HPDE6-E6E7 (cell line): ENCODE data around the gene NR2F2.

Source experiments
- DNase-seq: peaks from one replicate; pipeline ENCODE4 v3.0.0; 2011; ENCODE audit warnings: missing footprints; ENCODE audit errors: extremely low spot score

Gene NR2F2

DNA sequence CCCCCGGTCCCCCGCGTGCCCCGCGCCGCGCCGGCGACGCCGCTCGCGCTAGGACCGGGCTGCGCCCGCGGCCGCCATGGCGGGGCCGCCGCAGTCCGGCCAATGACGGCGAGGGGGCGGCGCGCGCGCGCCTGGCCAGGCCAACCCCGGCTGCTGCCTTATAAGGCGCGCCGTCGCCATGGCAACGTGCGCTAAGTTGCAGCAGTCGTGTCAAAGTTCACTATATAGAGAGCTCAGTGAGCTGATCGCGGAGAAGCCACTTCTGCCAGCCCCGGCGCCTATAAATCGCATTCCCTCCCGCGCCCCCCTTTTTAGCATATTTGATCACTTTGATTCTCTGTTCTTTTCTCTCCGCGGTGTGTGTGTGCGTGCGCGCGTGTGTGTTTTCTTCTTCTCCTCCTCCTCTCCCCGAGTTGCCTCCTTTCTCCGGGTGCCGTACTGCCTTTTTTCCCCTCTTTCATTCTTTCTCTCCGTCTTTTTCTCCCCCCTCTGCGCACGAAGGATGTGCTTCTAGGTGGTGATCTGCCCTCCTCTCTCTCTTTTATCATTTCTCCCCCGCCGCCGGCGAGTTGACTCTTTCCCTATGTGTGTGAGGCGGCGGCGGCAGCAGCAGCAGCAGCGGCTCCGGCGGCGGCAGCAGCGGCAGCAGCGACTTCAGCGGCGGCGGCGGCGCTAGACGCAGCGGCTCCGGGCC lies at the start of gene NR2F2:
Gene NR2F2, plus strand, starts transcription at position 251 of the 694 bp plus-strand sequence. CDS start 1,406 bp downstream, outside the sequence.
- DNase-seq = peak; percentile 79

DNA sequence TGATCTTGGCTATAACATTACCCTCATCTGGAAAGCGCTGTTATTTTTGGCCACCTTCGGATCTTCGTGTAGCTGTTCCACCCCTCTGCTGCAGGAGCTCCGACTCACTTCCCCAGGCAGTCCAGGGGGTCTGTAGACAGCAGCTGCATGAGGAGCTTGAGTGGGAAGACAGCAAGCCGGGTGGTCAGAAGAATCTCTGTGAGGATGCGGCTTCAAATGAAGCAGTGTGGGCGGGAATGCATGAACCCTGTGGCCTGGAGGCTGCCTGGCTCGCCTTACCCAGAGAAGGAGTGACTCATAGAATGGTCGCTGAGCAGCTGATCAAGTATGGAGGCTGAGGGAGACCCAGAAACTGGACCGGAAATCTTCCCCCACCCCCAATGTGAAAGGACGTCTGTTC lies 45.2 kb upstream of the NR2F2 start:
- no peak for DNase-seq

DNA sequence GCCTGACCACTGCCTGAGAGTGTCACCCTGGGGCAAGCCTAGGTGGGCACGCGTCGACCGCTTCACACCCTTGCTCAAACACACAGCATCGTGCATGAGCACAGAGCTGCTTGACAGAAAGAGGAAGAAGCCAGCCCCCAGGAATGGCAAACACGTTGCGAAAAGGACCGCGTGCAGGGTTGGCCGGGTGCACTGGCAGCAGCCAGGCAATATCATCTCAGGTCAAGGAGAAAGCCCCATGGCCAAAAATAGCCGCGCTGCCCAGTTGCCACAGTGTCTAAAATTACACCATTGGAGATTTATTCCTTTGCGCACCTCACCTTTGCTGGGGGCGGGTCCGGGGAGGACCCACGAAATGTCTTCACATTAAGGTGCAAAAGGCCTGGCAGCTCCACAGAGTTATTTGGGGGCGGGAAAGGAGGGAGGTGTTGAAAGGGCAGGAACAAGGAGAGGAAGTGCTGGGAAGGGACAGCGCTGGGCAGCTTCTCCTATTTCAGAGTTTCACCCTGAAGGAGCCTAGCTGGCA lies 44.7 kb upstream of the NR2F2 start:
- DNase-seq = no peak

DNA sequence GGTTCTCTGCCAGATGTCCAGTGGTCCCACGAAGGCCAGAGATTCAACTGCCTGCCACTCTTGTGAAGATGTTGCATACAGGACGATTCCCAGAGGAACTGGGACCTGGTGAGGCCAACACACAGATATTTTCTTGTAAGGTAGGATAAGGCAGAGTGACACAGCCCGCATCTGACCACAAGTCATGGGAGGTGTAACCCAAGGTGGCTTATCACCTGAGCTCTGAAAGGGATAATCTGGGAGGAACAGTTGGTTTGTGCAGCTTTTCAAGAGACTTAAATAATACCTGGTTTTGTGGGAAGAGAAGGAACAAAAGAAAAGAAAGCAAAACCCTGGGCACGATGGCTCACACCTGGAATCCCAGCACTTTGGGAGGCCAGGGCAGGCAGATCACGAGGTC lies 39.8 kb upstream of the NR2F2 start:
- DNase-seq = no peak

DNA sequence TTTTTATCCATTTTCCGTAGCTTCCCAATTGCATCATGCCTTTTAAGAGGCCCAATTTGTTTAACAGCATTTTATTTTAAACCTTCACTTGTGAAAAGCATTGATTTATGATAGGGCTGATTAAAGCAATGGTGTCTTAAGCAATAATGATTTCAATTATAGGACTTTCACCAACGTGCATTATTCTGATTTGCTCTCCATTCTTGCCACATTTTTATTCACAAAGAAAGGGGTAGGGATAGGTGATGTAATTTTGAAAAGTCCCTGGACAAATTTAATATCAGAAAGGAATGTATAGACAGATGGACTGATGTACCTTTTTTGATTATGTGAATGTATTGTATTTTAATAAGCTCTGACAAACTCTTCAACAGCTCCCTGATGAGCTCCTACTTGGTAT lies 37.9 kb upstream of the NR2F2 start:
- no peak for DNase-seq

DNA sequence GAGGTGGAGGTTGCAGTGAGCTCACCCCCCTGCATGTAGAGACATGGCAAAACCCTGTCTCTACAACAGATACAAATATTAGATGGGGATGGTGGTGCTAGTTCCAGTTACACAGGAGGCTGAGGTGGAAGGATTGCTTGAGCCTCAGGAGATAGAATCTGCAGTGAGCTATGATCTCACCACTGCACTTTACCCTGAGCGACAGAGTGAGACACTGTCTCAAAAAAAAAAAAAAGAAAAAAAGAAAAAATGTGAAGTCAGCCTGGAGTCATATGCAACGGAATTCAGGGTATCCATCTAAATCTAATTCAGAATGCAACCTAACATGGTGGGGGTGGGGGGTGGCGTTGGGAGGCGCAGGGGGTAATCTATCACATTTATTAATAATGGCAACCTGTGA lies 37.1 kb upstream of the NR2F2 start:
- DNase-seq = no peak

DNA sequence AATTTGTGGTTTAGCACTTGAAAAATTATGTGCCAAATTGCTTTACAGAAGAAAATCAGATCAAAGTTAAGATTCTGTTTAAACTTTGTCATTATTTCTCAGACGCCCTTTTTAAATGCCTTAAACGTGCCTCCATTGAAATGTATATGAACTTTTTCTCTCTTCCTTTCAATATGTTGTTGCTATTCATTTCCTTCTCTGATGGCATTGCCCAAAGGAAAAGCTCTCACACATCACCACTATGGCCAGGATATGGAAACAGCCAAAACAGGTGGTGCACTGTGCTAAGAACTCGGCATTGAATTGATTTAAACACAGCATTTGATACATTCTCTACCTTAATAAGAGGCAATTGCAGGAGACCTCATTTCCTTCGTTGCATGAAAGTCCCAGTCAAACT lies 35.7 kb upstream of the NR2F2 start:
- DNase-seq = no peak

DNA sequence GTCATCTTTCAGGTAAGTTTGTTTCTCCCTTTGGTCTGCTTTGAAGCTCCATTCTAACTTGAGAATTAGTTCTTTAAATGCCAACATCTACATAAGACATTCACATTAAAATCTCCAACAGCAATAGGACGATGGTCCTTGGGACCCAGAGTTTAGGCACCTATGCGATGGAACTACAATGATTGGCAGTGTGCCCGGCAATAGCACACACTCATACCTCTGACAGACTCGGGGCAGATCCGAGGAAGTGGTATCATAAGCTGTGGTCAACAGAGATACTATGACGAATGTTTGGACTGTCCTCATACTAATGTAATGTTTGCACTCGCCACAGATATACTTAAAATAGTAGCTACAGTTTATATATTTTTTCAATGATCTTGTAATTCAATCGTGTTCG lies 34.2 kb upstream of the NR2F2 start:
- peak; percentile 57 for DNase-seq

DNA sequence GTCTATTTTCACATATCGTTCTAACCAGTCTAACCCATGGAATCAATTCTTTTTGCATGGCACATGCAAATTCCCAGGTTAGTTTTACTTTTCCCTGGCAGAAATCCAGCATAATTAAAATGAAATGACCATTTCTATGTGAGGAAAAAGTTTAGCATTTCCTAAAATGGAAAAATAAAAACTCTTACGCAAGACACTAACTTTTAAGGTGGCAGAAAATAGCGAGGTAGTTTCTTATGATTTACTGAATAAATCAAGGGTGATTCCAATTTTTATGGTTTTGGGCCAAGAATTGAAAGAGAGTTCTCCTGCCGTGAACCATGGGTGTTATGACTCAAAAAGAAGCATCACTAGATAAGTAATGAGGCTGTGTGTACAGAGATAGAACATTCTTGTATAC lies 32.7 kb upstream of the NR2F2 start:
- no peak for DNase-seq

DNA sequence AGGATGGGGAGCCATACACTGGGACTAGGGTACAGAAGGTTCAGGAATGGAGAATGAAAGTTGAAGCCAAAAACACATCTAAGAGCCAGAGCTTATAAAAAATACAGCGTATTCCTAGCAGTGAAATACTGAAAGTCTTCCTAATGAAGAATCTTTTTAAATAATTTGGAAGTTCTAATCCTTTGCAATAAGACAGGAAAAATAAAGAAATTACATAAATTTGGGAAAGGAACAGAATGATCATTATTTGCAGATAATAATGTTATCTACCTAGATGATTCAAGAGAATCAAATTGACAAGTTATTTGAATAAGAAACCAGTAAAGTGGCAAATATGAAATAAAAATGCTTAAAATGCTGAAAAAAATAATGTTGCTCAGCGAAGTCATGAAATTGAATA lies 32.3 kb upstream of the NR2F2 start:
- no peak for DNase-seq

DNA sequence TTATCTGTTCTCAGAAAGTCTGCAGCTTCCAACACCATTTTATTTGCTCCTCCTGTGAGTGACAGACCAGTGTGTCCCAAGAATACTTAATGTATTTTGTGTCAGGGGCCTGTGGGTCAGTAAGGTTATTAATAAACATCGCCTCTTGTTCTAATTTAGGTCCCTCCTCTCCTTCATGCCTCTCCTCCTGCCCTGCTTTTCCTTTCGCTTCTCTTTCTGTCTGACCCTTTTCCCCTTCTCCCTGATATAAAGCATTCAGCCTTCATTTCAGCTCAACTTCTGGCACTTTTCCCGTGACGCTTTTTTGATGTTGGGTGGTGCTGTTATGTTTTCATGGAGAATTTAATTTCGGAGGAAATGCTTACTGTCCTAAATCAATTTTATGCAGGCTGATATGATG lies 29.7 kb upstream of the NR2F2 start:
- DNase-seq = no peak

DNA sequence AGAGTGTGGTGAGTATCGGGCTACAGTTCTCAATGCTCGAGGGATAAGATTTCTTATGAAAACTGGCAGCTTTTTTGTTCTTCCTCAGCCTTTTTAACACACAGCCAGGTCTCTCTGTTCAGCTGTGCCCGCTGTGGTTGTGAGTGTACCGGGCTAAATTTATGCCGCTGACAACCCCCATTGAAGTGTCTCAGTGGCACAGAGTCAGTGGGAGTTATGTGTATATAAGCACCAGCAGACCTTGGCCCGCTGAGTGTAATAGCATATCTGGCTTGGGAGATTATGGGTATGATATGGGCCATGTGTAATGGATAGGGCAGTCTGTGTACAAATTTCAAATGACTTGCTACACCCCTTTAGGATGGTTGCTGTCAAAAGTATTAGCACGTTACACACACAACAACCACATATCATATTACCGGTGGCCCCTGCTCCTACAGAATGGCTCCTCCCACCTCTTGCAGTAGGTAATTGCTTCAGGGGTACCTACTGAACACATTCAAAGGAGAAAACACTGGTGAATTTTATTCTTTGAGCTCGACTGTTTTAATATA lies 26.9 kb upstream of the NR2F2 start:
- no peak for DNase-seq

DNA sequence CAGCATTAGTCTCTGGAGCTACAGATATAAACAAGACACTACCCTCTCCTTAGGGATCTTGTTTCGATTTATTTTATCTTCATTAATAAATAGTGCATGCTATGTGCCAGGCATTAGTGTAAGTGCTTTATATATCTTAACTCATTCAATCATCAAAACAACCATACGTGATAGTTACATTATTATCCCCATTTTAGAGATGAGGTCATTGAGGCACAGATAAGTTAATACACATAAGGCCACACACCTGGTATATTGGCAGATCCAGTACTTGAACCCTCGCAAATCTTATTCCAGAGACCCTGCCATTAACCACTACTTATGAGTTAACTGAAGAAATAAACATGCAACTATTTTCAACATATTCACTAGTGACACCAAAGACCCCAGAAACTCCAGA lies 25.7 kb upstream of the NR2F2 start:
- no peak for DNase-seq

DNA sequence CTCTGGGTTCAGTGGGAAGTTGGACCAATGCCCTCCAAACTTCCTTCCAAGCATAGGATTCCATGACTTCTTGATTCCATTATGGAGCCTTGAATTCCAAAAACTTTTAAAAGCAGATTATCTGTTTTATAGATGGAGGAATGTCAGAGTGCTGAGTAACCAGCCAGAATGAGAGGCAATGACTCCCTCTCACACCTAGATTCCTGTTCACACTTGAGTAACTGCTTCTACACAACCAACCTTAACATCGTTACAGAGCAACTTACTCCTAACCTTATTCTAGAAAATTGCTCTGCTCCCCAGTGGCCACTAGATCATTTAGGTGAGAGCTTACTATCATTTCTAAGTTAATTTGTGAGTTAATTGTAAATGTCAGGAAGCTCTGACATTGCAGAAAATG lies 24.2 kb upstream of the NR2F2 start:
- DNase-seq = no peak

DNA sequence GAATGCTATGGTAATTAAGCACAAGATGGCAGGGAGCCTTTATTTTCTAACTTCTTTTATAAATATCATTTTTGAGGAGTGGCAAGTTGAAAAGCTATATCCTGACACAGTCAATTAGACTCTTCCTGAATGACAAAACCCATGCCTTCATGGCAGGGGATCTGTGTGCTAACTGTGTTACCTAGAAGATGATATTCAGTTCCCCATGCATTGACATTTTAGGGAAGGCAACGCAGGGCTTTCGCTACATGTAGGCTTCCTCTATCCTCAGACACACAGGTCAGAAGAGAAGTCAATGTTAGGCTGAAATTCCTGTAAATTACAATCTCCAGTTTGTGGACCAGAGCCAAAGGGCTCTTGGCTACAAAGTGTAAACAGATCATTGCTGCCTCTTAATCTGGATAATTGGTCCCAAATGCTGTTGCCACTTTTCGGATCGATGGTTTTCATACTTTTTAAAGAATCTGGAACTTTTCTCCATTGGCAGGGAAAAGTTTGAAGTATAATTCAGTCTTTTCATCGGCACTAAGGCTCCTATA lies 22.6 kb upstream of the NR2F2 start:
- no peak for DNase-seq

DNA sequence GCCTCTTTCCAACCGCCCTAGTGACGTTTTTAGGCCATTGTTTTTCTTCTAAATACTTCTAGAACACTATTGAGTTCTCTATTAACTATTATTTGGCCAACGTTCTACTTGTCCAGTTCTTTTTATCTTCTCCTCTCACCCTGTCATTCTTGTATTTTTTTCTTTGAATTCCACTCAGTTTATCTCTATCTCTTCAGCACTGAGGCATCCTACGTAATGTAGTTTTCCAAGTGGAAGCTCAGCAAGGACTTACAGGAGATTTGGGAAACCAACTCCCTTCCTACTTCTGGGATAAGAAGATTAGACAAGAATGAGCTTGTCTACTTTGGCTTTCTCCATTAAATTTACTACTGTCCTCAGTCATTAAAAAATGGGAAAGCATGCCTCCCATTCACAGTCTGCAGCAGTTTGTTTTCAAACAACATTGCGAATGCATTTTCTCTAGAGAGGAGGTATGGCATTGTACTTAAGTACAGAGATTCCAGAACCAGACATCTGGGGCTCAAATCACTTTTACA lies 21.3 kb upstream of the NR2F2 start:
- DNase-seq = no peak

DNA sequence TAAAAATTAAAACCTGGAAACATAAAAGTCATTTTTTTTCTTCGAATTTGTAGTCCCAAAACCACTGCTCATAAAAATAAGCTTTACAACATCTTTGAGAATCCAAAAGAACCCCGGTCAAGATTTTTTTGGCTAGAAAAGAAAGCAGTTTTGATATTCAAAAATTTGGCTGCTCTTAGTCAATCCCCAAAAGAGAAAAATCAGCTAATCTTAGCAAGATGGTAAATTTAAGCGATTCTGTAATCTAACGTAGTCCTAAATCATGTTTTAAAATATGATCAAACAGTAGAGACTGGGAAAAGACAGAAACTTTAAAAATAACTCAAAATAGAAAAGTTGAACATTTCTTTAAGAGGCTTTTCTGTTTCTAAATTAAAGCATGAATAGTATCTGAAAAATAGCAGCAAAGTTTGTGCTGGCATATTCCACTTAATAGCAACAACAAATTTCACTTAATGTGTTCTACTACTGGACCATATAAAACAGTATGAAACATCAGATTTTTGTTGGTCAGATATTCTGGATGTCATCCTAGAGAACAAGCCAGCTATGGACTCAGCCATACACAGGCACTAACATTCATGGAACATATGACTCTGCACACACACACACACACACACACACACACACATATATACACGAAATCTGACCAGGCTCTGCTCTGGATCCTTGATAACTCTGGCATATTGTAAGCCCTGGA lies 19.1 kb upstream of the NR2F2 start:
- DNase-seq = no peak

DNA sequence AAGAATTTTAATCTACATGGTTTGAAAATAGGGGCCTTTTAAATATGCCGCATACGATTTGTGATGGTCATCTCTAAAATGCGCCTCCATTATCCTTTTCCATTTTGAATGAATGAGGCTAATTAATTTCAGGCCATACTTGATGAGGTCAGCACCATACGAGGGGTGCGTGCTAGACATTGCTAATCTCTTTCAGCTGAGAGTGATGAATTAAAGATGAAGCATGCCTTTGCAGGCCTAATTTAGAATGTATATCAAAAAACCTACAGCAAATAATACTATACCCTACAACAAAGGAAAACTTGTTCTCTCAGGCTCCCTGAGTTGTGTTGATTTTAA lies 18.6 kb upstream of the NR2F2 start:
- DNase-seq = no peak

DNA sequence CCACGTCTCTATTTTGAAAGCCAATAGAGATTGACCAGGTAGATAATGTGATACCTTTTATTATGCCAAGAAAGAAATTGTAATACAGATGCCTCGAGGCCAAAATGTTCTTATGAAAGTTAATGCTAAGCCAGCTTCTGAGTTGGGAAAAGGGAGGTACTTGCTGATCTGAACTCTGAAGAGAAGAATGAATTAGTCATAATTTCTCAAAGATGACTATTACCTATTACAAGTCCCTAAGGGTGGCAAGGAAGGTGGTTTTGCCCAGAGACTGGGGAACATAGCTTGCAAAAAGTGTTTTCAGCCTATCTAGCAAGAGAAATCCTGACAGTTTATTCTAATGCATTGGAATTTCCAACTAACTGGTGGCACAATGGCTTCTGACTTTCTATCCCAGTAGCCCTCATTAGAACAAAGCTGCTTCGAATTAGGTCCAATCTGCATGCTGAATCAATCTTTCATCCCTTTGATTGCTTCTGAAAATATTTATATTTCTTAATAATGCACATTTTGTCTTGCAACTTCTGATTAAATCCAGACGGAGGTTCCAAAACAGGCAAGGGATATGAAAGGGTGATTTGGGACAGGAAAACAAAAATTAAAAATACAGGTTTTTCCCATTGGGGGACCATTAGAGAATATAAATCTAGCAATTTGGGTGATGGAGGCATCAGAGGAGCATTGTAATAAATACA lies 17.7 kb upstream of the NR2F2 start:
- no peak for DNase-seq

DNA sequence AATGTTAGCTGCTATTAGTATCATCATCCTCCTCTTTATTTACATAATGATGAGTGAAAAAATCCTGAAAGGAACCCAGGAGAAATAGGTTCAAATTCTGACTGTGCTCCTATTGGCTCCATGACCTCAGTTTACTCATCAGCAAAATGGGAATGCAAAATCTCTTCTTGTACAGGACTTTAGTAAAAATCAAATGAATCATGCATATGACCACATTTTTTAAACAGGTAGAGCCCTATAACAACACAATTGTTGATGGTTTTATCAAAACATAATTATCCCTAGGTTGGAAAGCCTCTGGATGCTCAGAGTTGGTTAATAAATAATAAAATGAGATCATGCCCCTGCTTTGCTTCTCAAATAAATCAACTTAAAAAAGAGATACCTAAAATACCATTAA lies 16.0 kb upstream of the NR2F2 start:
- no peak for DNase-seq

DNA sequence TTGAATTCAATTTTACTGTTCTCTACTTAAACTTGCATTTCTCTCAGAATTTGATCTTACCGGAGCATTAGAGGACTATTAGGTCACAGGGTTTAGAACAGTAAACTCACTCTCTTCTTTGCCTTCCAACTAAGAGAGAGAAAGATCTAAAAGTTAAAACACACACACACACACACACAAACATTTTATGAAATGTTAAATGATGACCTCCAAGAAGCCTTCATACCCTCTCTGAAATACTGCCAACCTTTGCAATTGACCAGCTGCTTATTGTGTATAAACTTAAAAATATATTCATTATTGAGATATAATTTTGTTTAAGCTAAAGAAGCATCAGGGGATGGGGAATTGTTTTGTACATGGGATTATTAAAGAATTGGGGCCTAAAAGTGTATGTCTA lies 15.5 kb upstream of the NR2F2 start:
- no peak for DNase-seq

DNA sequence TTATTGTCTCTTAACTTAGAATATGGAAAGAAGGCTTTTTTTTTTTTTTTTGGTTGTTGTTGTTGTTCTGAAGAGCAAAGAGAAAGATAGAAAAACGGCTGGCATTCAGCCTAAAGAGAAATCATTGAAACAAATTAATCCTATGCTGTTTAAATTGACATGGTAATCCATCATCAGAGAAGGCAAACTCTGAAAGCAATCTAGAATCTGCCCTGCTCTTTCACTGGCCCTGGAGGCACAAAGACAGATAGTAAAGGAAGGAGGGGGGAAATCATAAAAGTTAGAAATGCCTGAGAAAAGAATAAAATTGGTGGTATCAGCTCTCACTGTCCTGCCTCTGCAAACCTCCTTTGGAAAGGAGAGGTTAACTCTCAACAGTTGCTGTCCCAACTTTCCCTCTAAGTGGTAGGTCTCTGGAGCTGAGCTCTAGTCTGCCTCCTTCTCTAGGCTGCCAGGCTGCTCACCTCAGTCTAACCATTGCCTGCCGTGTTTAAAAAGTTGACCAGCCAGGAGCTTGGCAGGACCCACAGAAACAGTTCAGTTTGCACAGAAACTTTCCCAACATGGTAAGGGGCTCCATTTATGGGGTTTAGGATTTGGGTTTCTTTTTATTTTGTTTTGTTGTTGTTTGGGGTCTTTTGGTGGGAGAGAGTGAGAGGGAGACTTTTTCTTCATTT lies 13.4 kb upstream of the NR2F2 start:
- DNase-seq = no peak
